HepG2 (cell line): ENCODE results near the gene NFATC3. TPM values are rescaled to one million over a fixed set of nuclear protein-coding genes. Genes with fewer than 3 reads are reported as not detected.

Source experiments
- ELF1 ChIP-seq: sonication (generic); formaldehyde crosslinking; IDR thresholded peaks from 2 replicates; pipeline ENCODE4 v1.4.0; 2020; ENCODE audit warnings: missing genetic modification reagents
- IRF2 ChIP-seq: IDR thresholded peaks from 2 replicates; pipeline ENCODE4 v1.6.1; 2018; ENCODE audit warnings: missing genetic modification reagents, missing compliant biosample characterization
- KDM4B ChIP-seq: sonication (generic); formaldehyde crosslinking; IDR thresholded peaks from 2 replicates; pipeline ENCODE4 v1.4.0; 2020; ENCODE audit warnings: missing genetic modification reagents
- MIER3 ChIP-seq: IDR thresholded peaks from 2 replicates; pipeline ENCODE4 v1.6.1; 2016; ENCODE audit warnings: missing compliant biosample characterization, borderline replicate concordance
- NR2C2 ChIP-seq: sonication (generic); formaldehyde crosslinking; IDR thresholded peaks from 2 replicates; pipeline ENCODE4 v1.4.0; 2020; ENCODE audit warnings: missing genetic modification reagents, mild to moderate bottlenecking, moderate library complexity, borderline replicate concordance
- PHB2 ChIP-seq: fragments of 450-650 bp; IDR thresholded peaks from 2 replicates; pipeline ENCODE4 v1.6.1; 2018; ENCODE audit not compliant: partially characterized antibody
- SIX1 ChIP-seq: sonication (generic); formaldehyde crosslinking; IDR thresholded peaks from 2 replicates; pipeline ENCODE4 v1.4.0; 2020; ENCODE audit warnings: missing genetic modification reagents, borderline replicate concordance
- SMYD3 ChIP-seq: sonication (generic); formaldehyde crosslinking; IDR thresholded peaks from 2 replicates; pipeline ENCODE4 v1.8.1; 2023; ENCODE audit warnings: mild to moderate bottlenecking, missing genetic modification reagents
- SNAPC4 ChIP-seq: sonication (generic); formaldehyde crosslinking; IDR thresholded peaks from 2 replicates; pipeline ENCODE4 v1.4.0; 2020; ENCODE audit warnings: mild to moderate bottlenecking, missing genetic modification reagents
- ZNF264 ChIP-seq: sonication (generic); formaldehyde crosslinking; IDR thresholded peaks from 2 replicates; pipeline ENCODE4 v1.4.0; 2020; ENCODE audit warnings: missing genetic modification reagents
- ZNF33B ChIP-seq: sonication (generic); formaldehyde crosslinking; IDR thresholded peaks from 2 replicates; pipeline ENCODE4 v1.5.1; 2020; ENCODE audit warnings: mild to moderate bottlenecking, missing genetic modification reagents
- ZNF598 ChIP-seq: sonication (generic); formaldehyde crosslinking; IDR thresholded peaks from 2 replicates; pipeline ENCODE4 v1.5.1; 2020; ENCODE audit warnings: mild to moderate bottlenecking, missing genetic modification reagents, borderline replicate concordance
- polyA plus RNA-seq, 8 experiments: library from polyadenylated mRNA; depleted of rRNA in 3 of 8; stranded (reverse) in 7 of 8; unstranded in 1 of 8; fragments of >200 nt; fragmentation: Illumina TruSeq in 4 of 8; extraction: Trizol in 4 of 8; gene quantifications; 2 replicates each; pipeline versions ENCODE4 v1.2.1 to v1.2.3, GENCODE V29; 2011 to 2016; ENCODE audit warnings: low read depth in 4 of 8, missing spikeins in 1 of 8, mixed read lengths in 1 of 8; ENCODE audit not compliant: insufficient read depth in 1 of 8
- total RNA-seq, 5 experiments: library from RNA; depleted of rRNA; stranded (reverse); fragments of >200 nt; fragmentation: Illumina TruSeq; extraction: Trizol; gene quantifications; 2 replicates each; pipeline ENCODE4 v1.2.3, GENCODE V29; 2016; ENCODE audit warnings: low read depth in 1 of 5
- TF ChIP-seq, protein P1 (sequence below): sonication (generic); formaldehyde crosslinking; conservative IDR thresholded peaks from 2 replicates; pipeline ENCODE4 v1.4.0; 2020; ENCODE audit warnings: mild to moderate bottlenecking, missing genetic modification reagents, moderate library complexity
- TF ChIP-seq, protein P2 (sequence below): fragments of 450-650 bp; IDR thresholded peaks from 2 replicates; pipeline ENCODE4 v1.6.1; 2017
- TF ChIP-seq, protein P3 (sequence below): sonication (generic); formaldehyde crosslinking; IDR thresholded peaks from 2 replicates; pipeline ENCODE4 v1.4.0; 2020; ENCODE audit warnings: missing genetic modification reagents
- TF ChIP-seq, protein P4 (sequence below): sonication (generic); formaldehyde crosslinking; IDR thresholded peaks from 2 replicates; pipeline ENCODE4 v1.4.0; 2020; ENCODE audit warnings: missing genetic modification reagents, low read depth, mild to moderate bottlenecking, borderline replicate concordance

The NFATC3 gene
- total and polyA plus RNA-seq, 2 of the 13 experiments (the other 11 are each of a cell fraction or from before 2014, with no cell fraction given): 52.6 to 62.7 TPM

DNA sequence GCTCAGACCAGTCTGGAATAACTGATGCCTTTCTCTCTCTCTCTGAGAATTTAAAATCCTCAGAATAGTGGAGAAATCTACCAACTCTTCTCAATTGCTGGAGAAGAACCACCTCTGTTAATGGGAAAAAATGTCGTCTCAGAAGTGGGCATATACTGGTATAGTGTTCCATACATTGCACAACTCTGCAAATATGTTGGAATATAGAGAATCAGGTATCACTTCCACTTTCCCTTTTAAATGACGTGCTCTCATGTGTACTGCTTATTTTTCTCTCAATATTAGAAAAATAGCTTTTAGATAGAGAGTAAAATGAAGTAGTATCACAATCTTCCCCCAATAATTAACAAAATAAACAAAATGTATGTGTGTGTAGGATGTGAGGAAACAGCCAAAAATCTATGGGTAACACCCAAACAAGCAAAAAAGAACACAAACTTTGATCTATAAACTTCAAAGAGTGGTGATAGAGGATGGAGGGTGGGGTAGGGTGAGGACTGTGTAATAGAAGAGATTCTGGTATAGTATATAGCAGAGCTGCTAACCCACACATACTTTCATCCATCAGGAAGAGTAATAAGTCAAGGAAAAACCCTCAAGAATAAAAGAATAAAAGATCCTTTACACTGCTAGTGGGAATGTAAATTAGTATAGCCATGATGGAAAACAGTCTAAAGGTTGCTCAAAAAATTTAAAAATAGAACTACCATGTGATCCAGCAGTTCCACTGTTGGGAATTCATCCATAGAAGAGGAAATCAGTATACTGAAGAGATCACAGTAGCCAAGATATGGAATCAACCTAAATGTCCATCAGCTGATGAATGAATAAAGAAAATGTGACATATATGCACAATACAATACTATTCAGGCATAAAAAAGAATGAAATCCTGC lies 46.9 kb downstream of the NFATC3 start (continued):
- TF ChIP-seq, protein P1, sequence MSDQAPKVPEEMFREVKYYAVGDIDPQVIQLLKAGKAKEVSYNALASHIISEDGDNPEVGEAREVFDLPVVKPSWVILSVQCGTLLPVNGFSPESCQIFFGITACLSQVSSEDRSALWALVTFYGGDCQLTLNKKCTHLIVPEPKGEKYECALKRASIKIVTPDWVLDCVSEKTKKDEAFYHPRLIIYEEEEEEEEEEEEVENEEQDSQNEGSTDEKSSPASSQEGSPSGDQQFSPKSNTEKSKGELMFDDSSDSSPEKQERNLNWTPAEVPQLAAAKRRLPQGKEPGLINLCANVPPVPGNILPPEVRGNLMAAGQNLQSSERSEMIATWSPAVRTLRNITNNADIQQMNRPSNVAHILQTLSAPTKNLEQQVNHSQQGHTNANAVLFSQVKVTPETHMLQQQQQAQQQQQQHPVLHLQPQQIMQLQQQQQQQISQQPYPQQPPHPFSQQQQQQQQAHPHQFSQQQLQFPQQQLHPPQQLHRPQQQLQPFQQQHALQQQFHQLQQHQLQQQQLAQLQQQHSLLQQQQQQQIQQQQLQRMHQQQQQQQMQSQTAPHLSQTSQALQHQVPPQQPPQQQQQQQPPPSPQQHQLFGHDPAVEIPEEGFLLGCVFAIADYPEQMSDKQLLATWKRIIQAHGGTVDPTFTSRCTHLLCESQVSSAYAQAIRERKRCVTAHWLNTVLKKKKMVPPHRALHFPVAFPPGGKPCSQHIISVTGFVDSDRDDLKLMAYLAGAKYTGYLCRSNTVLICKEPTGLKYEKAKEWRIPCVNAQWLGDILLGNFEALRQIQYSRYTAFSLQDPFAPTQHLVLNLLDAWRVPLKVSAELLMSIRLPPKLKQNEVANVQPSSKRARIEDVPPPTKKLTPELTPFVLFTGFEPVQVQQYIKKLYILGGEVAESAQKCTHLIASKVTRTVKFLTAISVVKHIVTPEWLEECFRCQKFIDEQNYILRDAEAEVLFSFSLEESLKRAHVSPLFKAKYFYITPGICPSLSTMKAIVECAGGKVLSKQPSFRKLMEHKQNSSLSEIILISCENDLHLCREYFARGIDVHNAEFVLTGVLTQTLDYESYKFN (CRISPR knock-in tag): peak; percentile 47; the same call in 1 of the 2 replicates
- TF ChIP-seq ZNF598 (CRISPR knock-in tag) (no peak), SIX1 (CRISPR knock-in tag) (peak; percentile 70; the same call in 1 of the 2 replicates), KDM4B (CRISPR knock-in tag) (no peak), NR2C2 (CRISPR knock-in tag) (no peak), IRF2 (CRISPR knock-in tag) (no peak), MIER3 (CRISPR knock-in tag) (no peak), PHB2 (no peak), ZNF33B (CRISPR knock-in tag) (no peak), ELF1 (CRISPR knock-in tag) (no peak), SMYD3 (no peak), ZNF264 (CRISPR knock-in tag) (0 out of 2 replicates have a peak, but pooled peaks have one; percentile 20), SNAPC4 (no peak)
- TF ChIP-seq, protein P2, sequence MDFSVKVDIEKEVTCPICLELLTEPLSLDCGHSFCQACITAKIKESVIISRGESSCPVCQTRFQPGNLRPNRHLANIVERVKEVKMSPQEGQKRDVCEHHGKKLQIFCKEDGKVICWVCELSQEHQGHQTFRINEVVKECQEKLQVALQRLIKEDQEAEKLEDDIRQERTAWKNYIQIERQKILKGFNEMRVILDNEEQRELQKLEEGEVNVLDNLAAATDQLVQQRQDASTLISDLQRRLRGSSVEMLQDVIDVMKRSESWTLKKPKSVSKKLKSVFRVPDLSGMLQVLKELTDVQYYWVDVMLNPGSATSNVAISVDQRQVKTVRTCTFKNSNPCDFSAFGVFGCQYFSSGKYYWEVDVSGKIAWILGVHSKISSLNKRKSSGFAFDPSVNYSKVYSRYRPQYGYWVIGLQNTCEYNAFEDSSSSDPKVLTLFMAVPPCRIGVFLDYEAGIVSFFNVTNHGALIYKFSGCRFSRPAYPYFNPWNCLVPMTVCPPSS: no peak
- TF ChIP-seq, protein P3, sequence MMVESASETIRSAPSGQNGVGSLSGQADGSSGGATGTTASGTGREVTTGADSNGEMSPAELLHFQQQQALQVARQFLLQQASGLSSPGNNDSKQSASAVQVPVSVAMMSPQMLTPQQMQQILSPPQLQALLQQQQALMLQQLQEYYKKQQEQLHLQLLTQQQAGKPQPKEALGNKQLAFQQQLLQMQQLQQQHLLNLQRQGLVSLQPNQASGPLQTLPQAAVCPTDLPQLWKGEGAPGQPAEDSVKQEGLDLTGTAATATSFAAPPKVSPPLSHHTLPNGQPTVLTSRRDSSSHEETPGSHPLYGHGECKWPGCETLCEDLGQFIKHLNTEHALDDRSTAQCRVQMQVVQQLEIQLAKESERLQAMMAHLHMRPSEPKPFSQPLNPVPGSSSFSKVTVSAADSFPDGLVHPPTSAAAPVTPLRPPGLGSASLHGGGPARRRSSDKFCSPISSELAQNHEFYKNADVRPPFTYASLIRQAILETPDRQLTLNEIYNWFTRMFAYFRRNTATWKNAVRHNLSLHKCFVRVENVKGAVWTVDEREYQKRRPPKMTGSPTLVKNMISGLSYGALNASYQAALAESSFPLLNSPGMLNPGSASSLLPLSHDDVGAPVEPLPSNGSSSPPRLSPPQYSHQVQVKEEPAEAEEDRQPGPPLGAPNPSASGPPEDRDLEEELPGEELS: peak; percentile 63
- TF ChIP-seq, protein P4, sequence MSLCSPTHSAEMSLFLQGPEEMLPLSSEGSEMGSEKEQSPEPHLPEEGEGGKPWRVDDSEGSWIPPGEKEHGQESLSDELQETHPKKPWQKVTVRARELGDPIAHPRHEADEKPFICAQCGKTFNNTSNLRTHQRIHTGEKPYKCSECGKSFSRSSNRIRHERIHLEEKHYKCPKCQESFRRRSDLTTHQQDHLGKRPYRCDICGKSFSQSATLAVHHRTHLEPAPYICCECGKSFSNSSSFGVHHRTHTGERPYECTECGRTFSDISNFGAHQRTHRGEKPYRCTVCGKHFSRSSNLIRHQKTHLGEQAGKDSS (CRISPR knock-in tag): no peak
